MM.1S (cell line): ENCODE results near the gene UBTD1.

ENCODE experiments used
- DNase-seq: peaks from one replicate; pipeline ENCODE4 v3.0.0-alpha.2; 2015
- H2AFZ ChIP-seq: fragments of 300-600 bp; sonication (generic); 2 replicates; pipeline ENCODE4 v1.6.0; 2016; ENCODE audit warnings: antibody characterized with exemption, low read length
- H3F3A ChIP-seq: fragments of 300-600 bp; sonication (generic); 2 replicates; pipeline ENCODE4 v1.6.1; 2016; ENCODE audit warnings: mild to moderate bottlenecking, antibody characterized with exemption, low read length, moderate library complexity, mixed read lengths; ENCODE audit not compliant: insufficient read depth
- H3K27ac ChIP-seq: fragments of 300-600 bp; sonication (generic); 2 replicates; pipeline ENCODE4 v1.5.1; 2016; ENCODE audit warnings: mild to moderate bottlenecking, low read length
- H3K27me3 ChIP-seq: fragments of 300-600 bp; sonication (generic); replicated peaks from 2 replicates; pipeline ENCODE4 v1.6.0; 2016; ENCODE audit warnings: low read length; ENCODE audit not compliant: insufficient read depth
- H3K36me3 ChIP-seq: fragments of 300-600 bp; sonication (generic); replicated peaks from 2 replicates; pipeline ENCODE4 v1.6.1; 2016; ENCODE audit warnings: mild to moderate bottlenecking, low read length, mixed read lengths; ENCODE audit not compliant: insufficient read depth
- H3K4me1 ChIP-seq: fragments of 300-600 bp; sonication (generic); 2 replicates; pipeline ENCODE4 v1.6.1; 2016; ENCODE audit warnings: low read length, mixed read lengths
- H3K4me2 ChIP-seq: fragments of 300-600 bp; sonication (generic); 2 replicates; pipeline ENCODE4 v1.6.0; 2016; ENCODE audit warnings: low read depth, low read length
- H3K4me3 ChIP-seq: fragments of 300-600 bp; sonication (generic); 2 replicates; pipeline ENCODE4 v1.5.1; 2016; ENCODE audit warnings: low read length, mixed read lengths
- H3K79me2 ChIP-seq: fragments of 300-600 bp; sonication (generic); 2 replicates; pipeline ENCODE4 v1.6.1; 2016; ENCODE audit warnings: mixed run types, low read length, mixed read lengths
- H3K9ac ChIP-seq: fragments of 300-600 bp; sonication (generic); 2 replicates; pipeline ENCODE4 v1.6.1; 2016; ENCODE audit warnings: low read length, mixed read lengths
- H3K9me2 ChIP-seq: fragments of 300-600 bp; sonication (generic); replicated peaks from 2 replicates; pipeline ENCODE4 v1.6.1; 2016; ENCODE audit warnings: mild to moderate bottlenecking, low read length, mixed read lengths; ENCODE audit not compliant: insufficient read depth
- H3K9me3 ChIP-seq: fragments of 300-600 bp; sonication (generic); replicated peaks from 2 replicates; pipeline ENCODE4 v1.6.1; 2016; ENCODE audit warnings: mild to moderate bottlenecking, low read length, mixed read lengths; ENCODE audit not compliant: insufficient read depth
- H4K20me1 ChIP-seq: fragments of 300-600 bp; sonication (generic); 2 replicates; pipeline ENCODE4 v1.6.1; 2016; ENCODE audit warnings: mild to moderate bottlenecking, low read length, moderate library complexity, mixed read lengths; ENCODE audit not compliant: insufficient read depth
- EZH2 ChIP-seq: fragments of 300-600 bp; sonication (generic); optimal IDR thresholded peaks from 2 replicates; pipeline ENCODE3; 2017; ENCODE audit warnings: low read depth, mild to moderate bottlenecking, antibody characterized with exemption, low read length, mixed read lengths
- EZH2phosphoT487 ChIP-seq: fragments of 300-600 bp; sonication (generic); IDR thresholded peaks from 2 replicates; pipeline ENCODE4 v1.6.1; 2018; ENCODE audit warnings: antibody characterized with exemption, low read length
- TF ChIP-seq, protein P1 (sequence below): fragments of 300-600 bp; sonication (generic); IDR thresholded peaks from 2 replicates; pipeline ENCODE4 v1.5.1; 2016; ENCODE audit warnings: antibody characterized with exemption, low read length, mixed read lengths

Gene UBTD1

DNA sequence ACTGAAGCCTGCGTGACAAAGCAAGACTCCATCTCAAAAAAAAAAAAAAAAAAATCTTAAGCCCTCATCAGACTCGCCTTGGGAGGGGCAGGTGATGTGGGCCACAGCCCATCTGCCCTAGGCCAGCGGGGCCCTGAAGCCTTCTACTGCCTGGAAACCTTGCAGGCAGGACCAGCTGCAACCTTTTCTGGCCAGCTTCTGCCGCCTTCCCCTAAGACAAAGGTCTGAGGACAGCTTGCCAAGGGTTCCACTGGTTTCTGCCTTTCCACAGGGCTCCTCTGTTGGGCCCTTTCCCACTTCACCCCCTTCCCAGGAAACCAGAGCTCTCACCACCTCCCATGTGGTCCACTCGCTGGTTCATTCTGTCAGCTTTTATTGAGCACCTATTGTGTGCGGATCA lies 35.2 kb downstream of the UBTD1 start:
- Histone ChIP-seq H3K27ac (no peak overlapping the region), H4K20me1 (no peaks in the 10 kb centered on the region), H3K9ac (no peak overlapping the region), H3K9me3 (no peaks in the 10 kb centered on the region), H2AFZ (no peak overlapping the region), H3K79me2 (no peaks in the 10 kb centered on the region), H3K9me2 (no peaks in the 10 kb centered on the region), H3K4me1 (no peaks in the 10 kb centered on the region), H3K27me3 (no peaks in the 10 kb centered on the region), H3K4me2 (no peak overlapping the region), H3F3A (no peaks in the 10 kb centered on the region), H3K36me3 (no peaks in the 10 kb centered on the region), H3K4me3 (no peak overlapping the region)
- TF ChIP-seq EZH2 (no peak), EZH2phosphoT487 (no peak)
- TF ChIP-seq, protein P1, sequence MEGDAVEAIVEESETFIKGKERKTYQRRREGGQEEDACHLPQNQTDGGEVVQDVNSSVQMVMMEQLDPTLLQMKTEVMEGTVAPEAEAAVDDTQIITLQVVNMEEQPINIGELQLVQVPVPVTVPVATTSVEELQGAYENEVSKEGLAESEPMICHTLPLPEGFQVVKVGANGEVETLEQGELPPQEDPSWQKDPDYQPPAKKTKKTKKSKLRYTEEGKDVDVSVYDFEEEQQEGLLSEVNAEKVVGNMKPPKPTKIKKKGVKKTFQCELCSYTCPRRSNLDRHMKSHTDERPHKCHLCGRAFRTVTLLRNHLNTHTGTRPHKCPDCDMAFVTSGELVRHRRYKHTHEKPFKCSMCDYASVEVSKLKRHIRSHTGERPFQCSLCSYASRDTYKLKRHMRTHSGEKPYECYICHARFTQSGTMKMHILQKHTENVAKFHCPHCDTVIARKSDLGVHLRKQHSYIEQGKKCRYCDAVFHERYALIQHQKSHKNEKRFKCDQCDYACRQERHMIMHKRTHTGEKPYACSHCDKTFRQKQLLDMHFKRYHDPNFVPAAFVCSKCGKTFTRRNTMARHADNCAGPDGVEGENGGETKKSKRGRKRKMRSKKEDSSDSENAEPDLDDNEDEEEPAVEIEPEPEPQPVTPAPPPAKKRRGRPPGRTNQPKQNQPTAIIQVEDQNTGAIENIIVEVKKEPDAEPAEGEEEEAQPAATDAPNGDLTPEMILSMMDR: no peak
- no peak for DNase-seq

DNA sequence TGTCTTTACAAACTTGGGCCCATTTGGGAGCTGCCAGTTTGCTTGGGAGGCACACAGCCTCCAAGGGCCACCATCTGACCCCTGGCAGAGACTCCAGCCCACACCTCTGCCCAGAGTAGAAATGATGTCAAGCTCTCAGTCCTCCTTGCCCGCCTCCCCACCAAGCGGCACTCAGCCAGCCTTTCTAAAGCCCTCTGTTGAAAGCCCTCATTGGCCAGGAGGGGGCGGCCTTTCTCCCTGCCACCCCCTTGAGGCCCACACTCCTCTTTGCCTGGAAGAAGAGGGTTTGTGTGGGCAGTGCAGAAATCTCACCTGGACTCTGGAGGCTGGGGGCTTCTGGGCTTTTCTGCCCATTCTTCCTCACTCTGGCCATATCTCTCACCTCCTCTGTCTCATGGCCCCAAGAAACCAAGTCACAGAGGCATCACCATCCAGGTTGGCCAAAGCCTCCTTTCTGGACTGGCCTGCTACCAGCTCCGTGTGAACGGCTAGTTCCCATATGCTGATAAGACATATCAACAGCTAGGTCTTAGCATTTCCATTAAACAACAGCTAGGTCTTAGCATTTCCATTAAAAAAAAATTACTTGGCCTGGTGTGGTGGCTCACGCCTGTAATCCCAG lies 36.1 kb downstream of the UBTD1 start:
- peak; percentile 22 for DNase-seq
- Histone ChIP-seq H3K4me3 (no peak overlapping the region), H4K20me1 (no peaks in the 10 kb centered on the region), H3K36me3 (no peaks in the 10 kb centered on the region), H3K4me1 (no peaks in the 10 kb centered on the region), H3F3A (no peaks in the 10 kb centered on the region), H3K79me2 (no peaks in the 10 kb centered on the region), H2AFZ (no peak overlapping the region), H3K27me3 (no peaks in the 10 kb centered on the region), H3K27ac (no peak overlapping the region), H3K4me2 (no peak overlapping the region), H3K9ac (no peak overlapping the region), H3K9me3 (no peaks in the 10 kb centered on the region), H3K9me2 (no peaks in the 10 kb centered on the region)
- TF ChIP-seq, protein P1: peak; percentile 65
- TF ChIP-seq EZH2phosphoT487: no peak

DNA sequence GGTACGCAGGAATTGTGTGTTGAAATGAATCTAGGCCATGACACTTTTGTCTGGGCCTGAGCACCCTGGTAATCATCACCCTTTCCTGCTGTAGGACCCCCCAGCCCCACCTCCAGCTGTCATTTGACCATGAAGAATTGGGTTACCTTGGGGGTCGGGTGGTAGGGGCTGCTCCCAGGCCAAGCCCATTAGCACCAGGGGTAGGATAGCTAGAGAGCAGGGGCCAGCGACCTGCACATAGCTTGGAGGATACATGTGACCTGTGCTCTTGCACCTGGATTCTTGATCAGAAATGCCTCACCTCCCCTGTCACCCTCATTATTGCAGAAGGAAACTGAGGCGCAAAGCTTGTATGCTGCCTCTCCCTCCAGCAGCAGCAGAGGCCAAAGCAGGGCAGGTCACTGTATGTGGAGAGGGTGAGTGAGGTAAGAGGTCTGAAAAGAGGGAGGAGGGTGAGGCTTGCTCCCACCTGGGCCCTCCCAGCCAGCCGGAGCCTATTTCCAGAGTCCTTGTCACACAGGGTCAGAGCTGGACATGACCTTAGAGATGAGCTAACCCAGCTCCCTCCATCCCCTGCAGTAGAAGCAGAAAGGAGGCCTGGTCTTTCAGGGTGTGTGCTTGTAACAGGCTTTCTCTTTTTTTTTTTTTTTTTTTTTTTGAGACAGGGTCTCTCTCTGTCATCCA lies 38.6 kb downstream of the UBTD1 start:
- TF ChIP-seq EZH2: no peak
- TF ChIP-seq EZH2phosphoT487: no peak
- Histone ChIP-seq H3F3A (no peaks in the 10 kb centered on the region), H3K27ac (no peak overlapping the region)

DNA sequence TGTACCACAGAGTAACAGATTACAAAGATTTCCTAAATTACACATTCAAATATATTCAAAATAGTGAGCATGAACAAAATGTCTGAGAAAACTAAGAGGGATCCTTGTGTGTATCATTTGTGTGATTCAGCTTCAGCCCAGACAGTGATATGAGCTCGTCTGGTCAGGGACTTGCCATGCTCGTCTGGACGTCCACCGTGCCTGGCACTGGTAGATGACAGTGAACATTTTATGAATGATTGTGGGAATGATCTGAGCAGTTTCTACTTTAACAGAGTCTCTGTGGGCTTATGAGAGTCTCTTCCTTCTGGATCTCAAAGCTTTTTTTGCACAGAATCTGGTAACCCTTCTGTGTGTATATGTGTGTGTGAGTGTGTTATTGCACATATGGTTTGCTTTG lies 39.7 kb downstream of the UBTD1 start:
- no peaks in the 10 kb centered on the region for H3K36me3 ChIP-seq
- H3K9me2 ChIP-seq: no peaks in the 10 kb centered on the region
- no peak overlapping the region for H3K9ac ChIP-seq
- H4K20me1 ChIP-seq: no peaks in the 10 kb centered on the region
- H3K4me2 ChIP-seq: no peak overlapping the region
- TF ChIP-seq, protein P1: no peak
- TF ChIP-seq EZH2: no peak
- TF ChIP-seq EZH2phosphoT487: no peak
- no peaks in the 10 kb centered on the region for H3K4me1 ChIP-seq
- H3K27ac ChIP-seq: no peak overlapping the region
- H3F3A ChIP-seq: no peaks in the 10 kb centered on the region
- H3K79me2 ChIP-seq: no peaks in the 10 kb centered on the region
- DNase-seq: no peak
- no peak overlapping the region for H3K4me3 ChIP-seq
- no peaks in the 10 kb centered on the region for H3K9me3 ChIP-seq
- H2AFZ ChIP-seq: no peak overlapping the region
- no peaks in the 10 kb centered on the region for H3K27me3 ChIP-seq

More for the DNA sequence above, 38.6 kb downstream of the UBTD1 start:
- Histone ChIP-seq H3K79me2 (no peaks in the 10 kb centered on the region), H3K4me2 (no peak overlapping the region), H3K4me1 (no peaks in the 10 kb centered on the region), H3K4me3 (no peak overlapping the region), H3K9me3 (no peaks in the 10 kb centered on the region), H3K36me3 (no peaks in the 10 kb centered on the region), H2AFZ (no peak overlapping the region), H3K9me2 (no peaks in the 10 kb centered on the region), H4K20me1 (no peaks in the 10 kb centered on the region), H3K9ac (no peak overlapping the region), H3K27me3 (no peaks in the 10 kb centered on the region)
- no peak for DNase-seq
